OCI-LY7 (cell line): ENCODE results near the gene SF3A1. TPM values are rescaled to one million over a fixed set of nuclear protein-coding genes. Genes with fewer than 3 reads are reported as not detected.

ENCODE experiments used
- BruUV-seq: library from RNA; stranded (reverse); fragments of 400-500 nt; replicated peaks from 2 replicates; lab custom pipeline; 2021; lab: Mats Ljungman, UMichigan
- CTCF ChIA-PET: fragments of 300-600 bp; sonication (Branson Sonifier 250); formaldehyde crosslinking; loops from one replicate; lab custom pipeline; 2022; ENCODE audit warnings: antibody characterized with exemption; ENCODE audit not compliant: unreplicated experiment; lab: Charles Lee
- POLR2A ChIA-PET: fragments of 300-600 bp; sonication (Branson Sonifier 250); formaldehyde crosslinking; loops from one replicate; lab custom pipeline; 2022; ENCODE audit warnings: antibody characterized with exemption; lab: Charles Lee
- DNase-seq: peaks from one replicate; pipeline ENCODE4 v3.0.0-alpha.2; 2015; ENCODE audit warnings: low spot score
- H2AFZ ChIP-seq: fragments of 200-600 bp; sonication (generic), shearing (Covaris generic); 2 replicates; pipeline ENCODE4 v1.6.1; 2014; ENCODE audit warnings: mild to moderate bottlenecking, antibody characterized with exemption, low read length, moderate library complexity
- H3K27ac ChIP-seq: fragments of 200-600 bp; sonication (generic); 2 replicates; pipeline ENCODE4 v1.5.1; 2014; ENCODE audit warnings: mixed run types, low read depth, mild to moderate bottlenecking, moderate library complexity, low read length, inconsistent platforms; ENCODE audit not compliant: poor library complexity, severe bottlenecking
- H3K36me3 ChIP-seq: fragments of 200-600 bp; sonication (generic); 2 replicates; pipeline ENCODE4 v1.6.1; 2014; ENCODE audit warnings: mild to moderate bottlenecking, antibody characterized with exemption, low read length, moderate library complexity, mixed read lengths; ENCODE audit not compliant: insufficient read depth
- H3K4me1 ChIP-seq: fragments of 200-600 bp; sonication (generic); 2 replicates; pipeline ENCODE4 v1.5.1; 2014; ENCODE audit warnings: mild to moderate bottlenecking, low read length; ENCODE audit not compliant: insufficient read depth, poor library complexity, severe bottlenecking
- H3K4me2 ChIP-seq: fragments of 200-600 bp; sonication (generic); 2 replicates; pipeline ENCODE4 v1.6.1; 2014; ENCODE audit warnings: mild to moderate bottlenecking, low read length
- H3K4me3 ChIP-seq: fragments of 200-600 bp; sonication (generic); 2 replicates; pipeline ENCODE4 v1.5.1; 2014; ENCODE audit warnings: mild to moderate bottlenecking, low read depth, low read length; ENCODE audit not compliant: poor library complexity, severe bottlenecking
- H3K79me2 ChIP-seq: fragments of 200-600 bp; sonication (generic); 2 replicates; pipeline ENCODE4 v1.6.1; 2016; ENCODE audit warnings: low read depth, mild to moderate bottlenecking, low read length, moderate library complexity, mixed read lengths; ENCODE audit not compliant: insufficient read depth
- H3K9me2 ChIP-seq: fragments of 200-600 bp; sonication (generic); 2 replicates; pipeline ENCODE4 v1.6.1; 2016; ENCODE audit warnings: mild to moderate bottlenecking, low read length, mixed read lengths; ENCODE audit not compliant: insufficient read depth
- H3K9me3 ChIP-seq: fragments of 200-600 bp; sonication (generic); 2 replicates; pipeline ENCODE4 v1.6.1; 2014; ENCODE audit warnings: mild to moderate bottlenecking, mixed run types, low read length, mixed read lengths
- H4K20me1 ChIP-seq: fragments of 200-600 bp; sonication (generic); 2 replicates; pipeline ENCODE4 v1.6.1; 2014; ENCODE audit warnings: mild to moderate bottlenecking, antibody characterized with exemption, low read length, moderate library complexity, mixed read lengths; ENCODE audit not compliant: insufficient read depth
- EZH2phosphoT487 ChIP-seq: fragments of 200-600 bp; sonication (generic); IDR thresholded peaks from 2 replicates; pipeline ENCODE4 v1.6.1; 2018; ENCODE audit warnings: low read depth, borderline replicate concordance, mild to moderate bottlenecking, mixed run types, antibody characterized with exemption, low read length, moderate library complexity, mixed read lengths
- intact Hi-C: fragments of 100-400 bp; cut with micrococcal nuclease; formaldehyde crosslinking; loops from one replicate; pipeline ENCODE4 v1.10.0; 2022; ENCODE audit not compliant: unreplicated experiment
- total RNA-seq, 2 experiments: library from RNA; depleted of rRNA in 1 of 2; stranded (reverse); fragments of >200 nt in 1 of 2; shearing (Covaris generic) in 1 of 2; gene quantifications; 2 replicates each; pipeline ENCODE4 v1.2.3, GENCODE V29; 2014 to 2022
- TF ChIP-seq, protein P1 (sequence below): fragments of 200-600 bp; sonication (generic); conservative IDR thresholded peaks from 2 replicates; pipeline ENCODE4 v1.5.1; 2014; ENCODE audit warnings: mild to moderate bottlenecking, antibody characterized with exemption, low read length, moderate library complexity, mixed read lengths

SF3A1 gene
- total RNA-seq, 2 experiments from 2014 or later: 71.8 to 200 TPM

DNA sequence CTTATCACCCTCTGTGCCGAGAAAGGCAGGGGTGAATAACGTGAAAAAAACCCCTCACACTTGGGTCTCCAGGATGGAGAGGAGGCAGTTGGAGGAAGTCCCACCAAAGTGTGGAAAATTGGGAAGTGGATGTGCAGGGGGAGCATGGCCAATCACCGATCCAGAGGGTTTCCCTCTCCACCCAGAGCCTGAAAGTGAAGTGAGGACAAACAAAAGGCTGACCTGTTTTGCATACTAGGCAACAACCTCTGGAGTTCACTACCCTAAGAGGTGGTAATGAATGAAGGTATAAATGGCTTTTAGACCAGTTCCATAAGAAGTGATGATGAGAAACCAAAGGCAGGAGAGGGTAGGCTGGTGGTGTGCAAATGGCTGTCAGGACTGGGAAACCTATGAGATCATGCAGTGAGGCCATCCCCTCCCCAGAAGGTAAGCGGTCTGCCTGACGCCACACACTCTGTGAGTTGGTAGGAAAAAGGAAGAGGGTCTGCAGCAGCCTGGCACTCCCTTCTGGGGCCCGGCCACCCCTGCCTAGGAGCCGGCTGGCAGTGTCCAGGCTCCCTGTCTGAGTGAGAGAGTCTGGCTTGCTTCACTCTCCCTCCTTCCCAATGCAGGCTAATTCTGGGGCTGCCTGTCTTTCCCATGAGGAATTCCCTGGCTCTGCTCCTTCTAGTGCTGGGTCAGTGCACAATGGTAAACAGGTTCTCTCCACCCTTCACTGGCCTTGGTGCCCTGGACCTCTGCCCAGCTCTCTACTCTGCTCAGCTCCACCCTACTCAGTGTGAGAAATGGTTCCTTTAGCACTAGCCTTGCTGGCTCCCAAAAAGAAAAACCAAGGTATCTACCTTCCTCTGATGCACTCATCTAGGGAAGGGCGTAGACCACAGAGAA lies 45.6 kb downstream of the SF3A1 start:
- ChIA-PET CTCF (no interaction called here), POLR2A (interaction anchor here (0.9 to 1.4 kb wide), 2 partner anchors 16 to 112 kb away, joined by 4 to 7 read pairs; partner anchors contain the start of gene TBC1D10A)
- Histone ChIP-seq H3K4me3 (no peak overlapping the region), H3K9me3 (no peaks in the 10 kb centered on the region), H3K79me2 (peaks cover 5% of the 10 kb centered on the region; the same call in 1 of the 2 replicates), H3K27ac (no peak overlapping the region), H3K36me3 (no peaks in the 10 kb centered on the region), H2AFZ (no peak overlapping the region), H3K9me2 (no peaks in the 10 kb centered on the region), H4K20me1 (no peaks in the 10 kb centered on the region), H3K4me2 (peak overlapping the region; percentile 33; the same call in 1 of the 2 replicates), H3K4me1 (peaks cover 58% of the 10 kb centered on the region)
- TF ChIP-seq, protein P1, sequence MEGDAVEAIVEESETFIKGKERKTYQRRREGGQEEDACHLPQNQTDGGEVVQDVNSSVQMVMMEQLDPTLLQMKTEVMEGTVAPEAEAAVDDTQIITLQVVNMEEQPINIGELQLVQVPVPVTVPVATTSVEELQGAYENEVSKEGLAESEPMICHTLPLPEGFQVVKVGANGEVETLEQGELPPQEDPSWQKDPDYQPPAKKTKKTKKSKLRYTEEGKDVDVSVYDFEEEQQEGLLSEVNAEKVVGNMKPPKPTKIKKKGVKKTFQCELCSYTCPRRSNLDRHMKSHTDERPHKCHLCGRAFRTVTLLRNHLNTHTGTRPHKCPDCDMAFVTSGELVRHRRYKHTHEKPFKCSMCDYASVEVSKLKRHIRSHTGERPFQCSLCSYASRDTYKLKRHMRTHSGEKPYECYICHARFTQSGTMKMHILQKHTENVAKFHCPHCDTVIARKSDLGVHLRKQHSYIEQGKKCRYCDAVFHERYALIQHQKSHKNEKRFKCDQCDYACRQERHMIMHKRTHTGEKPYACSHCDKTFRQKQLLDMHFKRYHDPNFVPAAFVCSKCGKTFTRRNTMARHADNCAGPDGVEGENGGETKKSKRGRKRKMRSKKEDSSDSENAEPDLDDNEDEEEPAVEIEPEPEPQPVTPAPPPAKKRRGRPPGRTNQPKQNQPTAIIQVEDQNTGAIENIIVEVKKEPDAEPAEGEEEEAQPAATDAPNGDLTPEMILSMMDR: no peak
- TF ChIP-seq EZH2phosphoT487: no peak
- intact Hi-C loops: no loop called here
- DNase-seq: no peak
- no TSS peak for BruUV-seq

DNA sequence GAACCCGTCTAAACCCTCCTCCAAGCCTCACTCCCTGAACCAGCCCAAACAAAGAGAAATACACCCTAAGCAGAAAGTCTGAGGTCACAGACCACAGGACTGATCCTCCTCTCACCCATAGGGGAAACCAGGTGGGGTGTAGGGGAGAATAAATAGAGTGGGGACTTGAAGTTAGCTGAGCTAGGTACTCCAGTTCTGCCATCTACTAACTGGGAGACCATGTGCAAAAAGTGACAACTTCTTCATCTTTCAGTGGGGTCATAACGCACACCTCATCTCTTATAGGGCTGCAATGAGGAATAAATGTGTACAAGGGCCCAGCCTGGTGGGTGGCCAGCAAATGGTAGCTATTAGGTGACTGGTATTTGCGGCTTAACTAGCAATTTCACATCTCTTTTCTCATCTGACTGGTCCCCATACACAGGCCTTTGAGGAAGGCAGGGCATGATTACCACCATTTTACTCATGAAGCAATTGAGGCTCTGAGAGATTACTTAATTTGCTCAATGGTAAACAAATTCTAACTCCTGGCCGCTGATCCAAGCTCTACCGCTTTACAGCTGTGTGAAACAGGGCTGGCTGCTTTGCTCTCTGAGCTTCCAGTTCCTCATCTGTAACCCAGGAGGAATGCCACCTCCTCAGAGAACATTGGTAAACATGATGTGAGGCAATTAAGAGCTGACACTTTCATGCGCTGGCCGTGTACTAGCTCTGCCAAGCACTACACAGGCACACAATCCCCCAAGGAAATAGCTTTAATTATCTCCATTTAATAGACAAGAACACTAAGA lies 46.5 kb downstream of the SF3A1 start:
- peak overlapping the region; percentile 33 for H3K4me2 ChIP-seq
- ChIA-PET POLR2A (interaction anchor here (0.8 to 1.4 kb wide), 3 partner anchors 17 to 113 kb away, joined by 3 to 7 read pairs (median 4); partner anchors contain the start of gene TBC1D10A), CTCF (no interaction called here)
- no peaks in the 10 kb centered on the region for H3K36me3 ChIP-seq
- no peak overlapping the region for H3K4me3 ChIP-seq
- peaks cover 5% of the 10 kb centered on the region; the same call in 1 of the 2 replicates for H3K79me2 ChIP-seq
- TF ChIP-seq, protein P1: no peak
- TF ChIP-seq EZH2phosphoT487: no peak
- H3K27ac ChIP-seq: peak overlapping the region; percentile 39
- H2AFZ ChIP-seq: no peak overlapping the region
- no peaks in the 10 kb centered on the region for H3K9me3 ChIP-seq
- H4K20me1 ChIP-seq: no peaks in the 10 kb centered on the region
- DNase-seq: peak; percentile 48
- peaks cover 67% of the 10 kb centered on the region for H3K4me1 ChIP-seq
- BruUV-seq: no TSS peak
- intact Hi-C loops: loop anchor here (5.0 kb wide), 1 partner anchor 938 kb away; no protein-coding TSS in a partner anchor
- no peaks in the 10 kb centered on the region for H3K9me2 ChIP-seq
